Measurements from ENCODE around the gene NUDT17.
"Not testable (repeated sequence)": the region's sequence is repeated elsewhere in the genome, so short reads cannot be mapped to it uniquely, and the experiment has no call there.

NUDT17 gene, protein sequence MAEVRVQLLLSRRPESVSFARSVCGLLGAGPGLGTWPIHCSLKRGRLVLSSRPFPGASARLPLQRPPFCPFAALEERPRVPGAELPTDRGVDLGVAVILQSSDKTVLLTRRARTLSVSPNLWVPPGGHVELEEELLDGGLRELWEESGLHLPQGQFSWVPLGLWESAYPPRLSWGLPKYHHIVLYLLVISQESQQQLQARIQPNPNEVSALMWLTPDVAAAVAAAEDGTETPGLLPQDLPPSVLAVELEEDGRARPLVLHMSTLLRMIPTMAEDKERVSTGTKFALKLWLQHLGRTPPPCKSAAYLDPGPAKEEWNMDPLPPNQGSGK

DNA sequence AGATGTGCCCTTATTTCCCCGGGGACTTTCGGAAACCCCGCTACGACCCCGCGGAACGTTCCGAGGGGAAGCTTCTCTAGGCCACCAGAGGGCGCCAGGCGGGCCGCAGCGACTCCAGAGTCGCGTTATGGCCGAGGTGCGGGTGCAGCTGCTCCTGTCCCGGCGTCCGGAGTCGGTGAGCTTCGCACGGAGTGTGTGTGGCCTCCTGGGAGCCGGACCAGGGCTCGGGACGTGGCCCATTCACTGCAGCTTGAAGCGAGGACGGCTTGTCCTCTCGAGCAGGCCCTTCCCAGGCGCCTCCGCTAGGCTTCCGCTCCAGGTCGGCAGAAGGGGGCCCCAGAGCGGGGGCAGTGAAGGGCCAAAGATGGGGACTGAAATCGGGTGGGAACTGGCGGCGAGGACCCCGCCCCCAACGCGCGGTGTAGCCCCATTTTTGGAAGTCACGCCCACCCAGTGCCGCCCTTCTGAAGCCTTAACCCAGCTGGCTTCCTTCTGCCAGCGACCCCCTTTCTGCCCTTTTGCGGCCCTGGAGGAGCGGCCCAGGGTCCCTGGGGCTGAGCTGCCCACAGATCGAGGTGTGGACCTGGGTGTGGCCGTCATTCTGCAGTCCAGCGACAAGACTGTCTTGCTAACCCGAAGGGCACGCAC, at the start of gene NUDT17:
Gene NUDT17 (plus strand): TSS at position 117 of the 648 bp plus-strand sequence. CDS start 11 bp downstream, at position 128.
- no peak within 1 kb of the TSS for H3K4me3 Mint-ChIP-seq
- peak within 1 kb of the TSS; percentile 65 for H3K27ac Mint-ChIP-seq
- no peaks in the 10 kb centered on the region for H3K9me3 Mint-ChIP-seq
- H3K36me3 Mint-ChIP-seq (ENCODE audit: low read depth): peaks cover 22% of the 10 kb centered on the region
- no peaks in the 10 kb centered on the region for H3K27me3 Mint-ChIP-seq (ENCODE audit: low read depth)
- DNase-seq (ENCODE audit: low spot score): peak; percentile 61
- peaks cover 5% of the 10 kb centered on the region for H3K4me1 Mint-ChIP-seq (ENCODE audit: low read depth)

DNA sequence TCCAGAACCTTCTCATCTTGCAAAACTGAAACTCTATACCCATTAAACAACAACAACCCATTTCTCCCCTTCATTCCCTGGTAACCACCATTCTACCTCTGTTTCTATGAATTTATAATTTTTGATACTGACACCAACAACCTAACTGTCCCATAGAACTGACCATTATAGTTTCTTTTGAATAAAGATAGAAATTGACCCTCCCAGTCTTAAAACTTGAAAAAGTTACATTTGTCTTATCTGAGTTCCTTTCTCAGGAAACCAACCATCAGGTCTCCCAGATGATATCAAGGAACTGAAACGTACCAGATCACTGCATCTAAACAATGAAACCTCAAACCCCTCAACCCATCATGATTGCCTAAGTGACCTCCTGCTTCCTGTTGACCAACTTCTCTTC, 48.7 kb upstream of the NUDT17 start:
- peaks cover 5% of the 10 kb centered on the region for H3K4me1 Mint-ChIP-seq (ENCODE audit: low read depth)
- peaks cover 66% of the 10 kb centered on the region for H3K36me3 Mint-ChIP-seq (ENCODE audit: low read depth)
- peaks cover 43% of the 10 kb centered on the region for H3K9me3 Mint-ChIP-seq
- DNase-seq (ENCODE audit: low spot score): no peak
- no peak overlapping the region for H3K4me3 Mint-ChIP-seq
- no peak overlapping the region for H3K27ac Mint-ChIP-seq
- no peaks in the 10 kb centered on the region for H3K27me3 Mint-ChIP-seq (ENCODE audit: low read depth)

DNA sequence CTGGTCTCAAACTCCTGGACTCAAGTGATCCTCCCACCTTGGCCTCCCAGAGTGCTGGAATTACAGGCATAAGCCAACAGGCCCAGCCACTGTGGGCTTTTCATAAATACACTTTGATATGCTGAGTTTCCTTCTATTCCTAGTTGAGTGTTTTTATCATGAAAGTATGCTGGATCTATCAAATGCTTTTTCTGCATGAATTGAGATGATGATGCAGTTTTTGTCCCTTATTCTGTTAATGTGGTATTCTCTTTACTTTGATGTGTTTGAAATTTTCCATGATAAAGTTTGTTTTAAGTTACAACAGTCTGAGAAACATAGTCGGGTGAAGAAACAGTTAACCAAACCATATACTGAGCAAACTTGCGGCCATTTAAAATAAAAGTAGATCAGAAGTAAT, 45.6 kb upstream of the NUDT17 start:
- H3K4me1 Mint-ChIP-seq (ENCODE audit: low read depth): peaks cover 7% of the 10 kb centered on the region
- DNase-seq (ENCODE audit: low spot score): no peak
- no peaks in the 10 kb centered on the region for H3K27me3 Mint-ChIP-seq (ENCODE audit: low read depth)
- peaks cover 43% of the 10 kb centered on the region for H3K9me3 Mint-ChIP-seq
- H3K36me3 Mint-ChIP-seq (ENCODE audit: low read depth): peaks cover 54% of the 10 kb centered on the region
- no peak overlapping the region for H3K27ac Mint-ChIP-seq
- no peak overlapping the region for H3K4me3 Mint-ChIP-seq

DNA sequence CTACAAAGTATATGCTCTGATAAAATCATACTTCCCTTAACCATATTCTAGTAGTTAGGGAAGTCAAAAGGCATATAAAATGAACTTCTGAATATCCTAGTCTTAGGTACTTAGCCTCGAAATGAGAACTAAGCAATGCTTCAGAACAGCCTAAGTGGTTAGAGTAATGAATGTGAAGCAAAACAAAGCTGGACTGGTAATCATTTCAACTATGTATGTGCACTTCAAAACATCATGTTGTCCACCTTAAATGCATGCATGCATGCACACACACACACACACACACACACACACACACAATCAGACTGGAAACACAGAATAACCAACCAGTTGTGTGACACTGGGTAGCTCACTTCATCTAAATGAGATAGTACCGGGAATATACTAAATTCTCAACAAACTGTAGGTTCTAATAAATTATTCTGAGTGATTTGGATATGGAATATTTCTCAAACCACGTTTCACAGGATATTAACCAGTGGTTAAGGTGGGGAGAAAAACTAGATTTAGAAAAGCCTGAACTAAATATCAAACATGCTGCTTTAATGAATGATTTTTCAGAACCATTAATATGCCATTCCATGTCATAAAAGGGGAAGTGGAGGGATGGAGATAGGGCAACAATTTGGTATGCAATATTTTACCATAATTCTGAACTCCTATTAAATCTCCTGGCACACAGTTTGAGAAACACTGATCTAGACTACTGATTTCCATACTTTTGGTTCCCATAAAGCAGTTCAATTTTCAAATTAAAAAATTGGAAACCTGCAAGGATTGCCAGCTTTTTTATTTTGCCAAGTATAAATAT, 41.0 kb upstream of the NUDT17 start:
- Mint-ChIP-seq H3K4me3 (no peak overlapping the region), H3K4me1 (ENCODE audit: low read depth) (peaks cover 7% of the 10 kb centered on the region), H3K27ac (no peak overlapping the region), H3K36me3 (ENCODE audit: low read depth) (peaks cover 15% of the 10 kb centered on the region), H3K9me3 (peaks cover 4% of the 10 kb centered on the region), H3K27me3 (ENCODE audit: low read depth) (no peaks in the 10 kb centered on the region)
- DNase-seq (ENCODE audit: low spot score): no peak

DNA sequence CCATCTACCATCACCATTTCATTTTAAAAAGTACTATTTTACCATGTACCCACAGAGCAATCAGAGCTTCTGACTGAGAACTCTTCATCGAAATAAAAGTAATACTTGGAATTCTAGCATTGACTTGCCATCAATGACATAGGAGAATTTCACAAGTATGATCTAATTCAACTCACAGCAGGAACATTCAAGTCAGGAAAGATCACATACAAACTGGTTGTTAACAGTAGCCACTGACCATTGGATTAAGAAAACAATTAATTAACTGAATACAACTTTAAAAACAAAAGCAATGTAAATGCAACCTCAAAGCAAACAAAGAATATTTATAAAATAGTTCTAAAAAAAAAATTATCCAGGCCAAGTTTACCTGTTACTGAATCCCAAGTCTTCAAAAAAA, 40.4 kb upstream of the NUDT17 start:
- DNase-seq (ENCODE audit: low spot score): no peak
- Mint-ChIP-seq H3K36me3 (ENCODE audit: low read depth) (peaks cover 9% of the 10 kb centered on the region), H3K27me3 (ENCODE audit: low read depth) (no peaks in the 10 kb centered on the region), H3K4me3 (no peak overlapping the region), H3K27ac (no peak overlapping the region), H3K4me1 (ENCODE audit: low read depth) (peaks cover 7% of the 10 kb centered on the region), H3K9me3 (no peaks in the 10 kb centered on the region)

DNA sequence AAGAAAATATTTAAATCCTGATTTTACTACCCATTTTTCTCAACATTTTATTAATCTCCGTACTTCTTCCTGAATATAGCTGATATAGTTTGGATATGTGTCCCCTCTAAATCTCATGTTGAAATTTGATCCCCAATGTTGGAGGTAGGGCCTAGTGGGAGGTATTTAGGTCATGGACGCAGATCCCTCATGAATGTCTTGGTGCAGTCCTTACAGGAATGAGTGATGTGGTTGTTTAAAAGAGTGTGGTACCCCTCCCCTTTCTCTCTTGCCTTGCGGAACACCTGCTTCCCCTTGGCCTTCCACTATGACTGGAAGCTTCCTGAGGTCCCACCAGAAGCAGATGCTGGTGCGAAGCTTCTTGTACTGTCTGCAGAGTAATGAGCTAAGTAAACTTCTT, 39.0 kb upstream of the NUDT17 start:
- Mint-ChIP-seq H3K4me1 (ENCODE audit: low read depth) (peaks cover 7% of the 10 kb centered on the region), H3K27ac (no peak overlapping the region), H3K36me3 (ENCODE audit: low read depth) (peaks cover 3% of the 10 kb centered on the region), H3K27me3 (ENCODE audit: low read depth) (no peaks in the 10 kb centered on the region), H3K9me3 (no peaks in the 10 kb centered on the region), H3K4me3 (no peak overlapping the region)
- DNase-seq (ENCODE audit: low spot score): no peak

DNA sequence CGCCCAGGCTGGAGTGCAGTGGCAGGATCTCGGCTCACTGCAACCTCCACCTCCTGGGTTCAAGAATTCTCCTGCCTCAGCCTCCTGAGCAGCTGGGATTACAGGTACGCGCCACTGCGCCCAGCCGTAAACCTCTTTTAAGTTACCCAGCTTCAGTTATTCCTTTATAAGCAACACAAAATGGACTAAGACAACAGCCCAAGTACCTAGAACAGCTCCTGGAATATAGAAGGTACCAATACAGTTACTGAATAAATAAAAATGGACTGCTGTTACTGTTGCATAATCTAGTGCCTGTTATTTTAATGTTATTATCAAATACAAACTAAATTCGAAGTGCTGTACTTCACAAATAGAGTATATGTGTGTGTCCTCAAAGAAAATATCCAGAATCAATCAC, 38.6 kb upstream of the NUDT17 start:
- no peaks in the 10 kb centered on the region for H3K9me3 Mint-ChIP-seq
- no peak overlapping the region for H3K4me3 Mint-ChIP-seq
- peaks cover 7% of the 10 kb centered on the region for H3K4me1 Mint-ChIP-seq (ENCODE audit: low read depth)
- no peak overlapping the region for H3K27ac Mint-ChIP-seq
- peaks cover 3% of the 10 kb centered on the region for H3K36me3 Mint-ChIP-seq (ENCODE audit: low read depth)
- H3K27me3 Mint-ChIP-seq (ENCODE audit: low read depth): no peaks in the 10 kb centered on the region
- no peak for DNase-seq (ENCODE audit: low spot score)

DNA sequence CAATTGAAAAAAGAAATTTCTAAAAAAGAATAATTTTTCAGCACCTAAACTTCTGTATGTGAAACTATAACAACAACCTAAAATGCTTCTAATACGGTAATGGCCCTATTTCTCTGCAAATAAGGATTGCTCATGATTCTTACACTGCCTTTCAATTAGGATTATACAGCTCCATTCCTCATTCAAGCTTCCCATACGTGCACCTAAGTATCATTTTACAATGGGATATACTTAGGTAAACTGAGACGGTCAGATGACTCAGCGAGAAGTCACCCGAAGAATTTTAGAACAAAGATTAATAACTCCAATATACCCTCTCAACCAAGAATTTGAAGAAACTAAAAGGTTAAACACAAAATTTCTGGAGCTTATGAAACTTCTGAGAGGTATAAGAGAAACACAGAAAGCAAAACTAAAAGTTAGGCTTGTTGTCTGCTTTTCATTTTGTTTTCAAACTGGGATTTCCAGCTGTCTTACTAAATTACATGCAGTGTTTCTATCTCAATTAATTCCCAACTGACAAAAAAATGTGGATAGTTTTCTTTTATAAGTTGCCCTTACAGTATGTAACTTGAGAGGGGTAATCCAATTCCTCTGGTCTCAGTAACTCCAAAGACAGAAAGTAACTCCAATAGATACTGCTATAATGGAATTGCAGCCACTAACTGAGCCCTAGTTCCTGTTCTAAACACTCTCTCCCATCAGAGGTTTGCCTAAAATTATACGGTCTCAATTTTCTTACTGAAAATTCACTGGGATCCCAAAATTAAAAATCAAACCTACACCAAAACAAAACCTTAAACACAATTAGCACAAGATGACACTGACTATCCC, 32.2 kb upstream of the NUDT17 start:
- not testable (repeated sequence) for H3K4me1 Mint-ChIP-seq (ENCODE audit: low read depth); H3K4me3 Mint-ChIP-seq; H3K36me3 Mint-ChIP-seq (ENCODE audit: low read depth)

DNA sequence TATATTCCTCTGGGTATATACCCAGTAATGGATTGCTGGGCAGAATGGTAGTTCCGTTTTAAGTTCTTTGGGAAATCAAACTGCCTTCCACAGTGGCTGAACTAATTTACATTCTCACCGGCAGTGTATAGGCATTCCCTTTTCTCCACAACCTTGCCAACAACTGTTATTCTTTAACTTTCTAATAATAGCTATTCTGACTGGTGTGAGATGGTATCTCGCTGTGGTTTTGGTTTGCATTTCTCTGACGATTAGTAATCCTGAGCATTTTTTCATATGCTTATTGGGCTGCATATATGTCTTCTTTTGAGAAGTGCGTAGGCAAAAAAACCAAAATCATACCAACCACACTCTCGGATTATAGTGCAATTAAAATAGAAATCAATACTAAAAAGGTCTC, 27.3 kb upstream of the NUDT17 start:
- not testable (repeated sequence) for H3K36me3 Mint-ChIP-seq (ENCODE audit: low read depth); H3K27ac Mint-ChIP-seq; H3K4me1 Mint-ChIP-seq (ENCODE audit: low read depth); H3K9me3 Mint-ChIP-seq; H3K27me3 Mint-ChIP-seq (ENCODE audit: low read depth); H3K4me3 Mint-ChIP-seq
- DNase-seq (ENCODE audit: low spot score): peak; percentile 17

More for the DNA sequence above, 32.2 kb upstream of the NUDT17 start:
- H3K27me3 Mint-ChIP-seq (ENCODE audit: low read depth); H3K9me3 Mint-ChIP-seq; H3K27ac Mint-ChIP-seq; DNase-seq (ENCODE audit: low spot score): not testable (repeated sequence)

DNA sequence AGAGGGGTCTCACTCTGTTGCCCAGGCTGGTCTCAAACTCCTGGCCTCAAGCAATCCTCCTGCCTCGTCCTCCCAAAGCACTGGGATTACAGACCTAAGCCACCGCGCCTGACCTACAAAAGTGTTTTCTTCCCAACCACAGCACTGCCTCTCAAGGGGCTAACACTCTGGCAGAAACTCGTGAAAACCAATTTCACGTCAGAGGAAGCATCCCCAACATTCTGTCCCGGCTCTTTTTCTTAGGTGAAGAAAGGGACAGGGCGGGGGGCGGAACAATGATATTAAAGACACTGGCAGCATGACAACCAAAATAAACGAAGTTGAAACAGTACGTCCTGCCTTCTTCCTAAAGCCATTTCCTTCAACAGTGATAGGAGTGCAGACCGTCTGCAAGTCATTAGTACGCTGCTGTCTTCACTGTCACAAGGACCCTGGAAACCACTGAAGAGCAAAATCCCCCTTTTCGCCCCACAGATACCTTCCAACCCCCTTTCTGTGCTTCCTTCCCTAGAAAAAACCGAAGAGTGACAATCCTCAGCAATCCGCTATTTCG, 22.6 kb upstream of the NUDT17 start:
- not testable (repeated sequence) for H3K27me3 Mint-ChIP-seq (ENCODE audit: low read depth); DNase-seq (ENCODE audit: low spot score); H3K9me3 Mint-ChIP-seq; H3K27ac Mint-ChIP-seq
- Mint-ChIP-seq H3K36me3 (ENCODE audit: low read depth) (peaks cover 29% of the 10 kb centered on the region), H3K4me1 (ENCODE audit: low read depth) (peaks cover 20% of the 10 kb centered on the region), H3K4me3 (peak overlapping the region; percentile 32)

DNA sequence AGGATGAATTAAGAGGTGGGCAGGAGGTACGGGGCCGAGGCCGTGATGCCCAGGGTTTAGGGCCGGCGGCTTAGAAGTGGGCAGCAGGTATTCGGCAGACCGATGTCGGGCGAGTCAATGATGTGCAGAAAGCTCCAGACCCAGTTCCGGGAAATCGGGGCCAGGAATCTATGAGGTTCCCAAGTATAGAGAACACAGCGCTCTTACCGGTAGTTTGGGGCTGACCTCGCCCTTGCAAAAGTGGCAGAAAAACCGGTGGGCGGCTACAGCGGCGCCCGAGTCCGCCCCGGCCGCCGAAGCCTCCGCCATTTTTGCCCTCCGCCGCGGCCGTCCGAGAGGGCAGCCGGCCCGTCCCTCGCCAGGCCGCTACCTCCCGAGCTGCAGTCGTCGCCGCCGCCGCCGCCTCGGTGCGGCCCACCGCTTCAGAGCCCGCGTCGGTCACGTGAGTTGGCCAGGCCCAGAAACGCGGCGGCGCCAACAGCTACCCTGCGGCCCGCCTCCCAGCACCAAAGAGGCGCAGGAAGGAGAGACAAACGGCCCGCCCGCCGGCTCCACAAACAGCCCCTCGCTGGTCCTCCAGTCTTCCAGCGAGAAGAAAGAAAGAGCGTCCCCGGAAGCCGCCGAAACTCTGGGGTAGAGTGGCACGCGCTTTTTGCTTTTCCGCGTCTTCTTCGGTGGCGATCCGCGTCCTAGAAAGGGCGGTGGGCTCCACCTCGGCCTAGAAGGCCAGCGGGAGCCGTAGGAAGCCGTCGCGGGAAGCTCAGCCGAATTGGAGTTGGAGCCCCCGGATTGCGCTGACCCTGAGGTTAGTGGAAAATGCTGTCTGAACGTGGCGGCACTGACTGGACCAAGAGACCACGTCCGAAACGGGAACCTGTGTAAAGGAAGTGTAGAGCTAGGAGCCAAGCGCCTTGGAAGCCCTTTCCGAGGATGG, 21.6 kb upstream of the NUDT17 start, which contains the start of the genes POLR3C and RNF115:
Gene POLR3C (plus strand): TSS at position 636 of the 934 bp plus-strand sequence. CDS start 1,577 bp downstream, outside the sequence.
Gene RNF115 (minus strand): TSS at position 531 of the 934 bp plus-strand sequence. CDS start 222 bp downstream, at position 309.
- no peaks in the 10 kb centered on the region for H3K27me3 Mint-ChIP-seq (ENCODE audit: low read depth)
- peak within 1 kb of the TSS; percentile 92 for H3K27ac Mint-ChIP-seq
- peak; percentile 81 for DNase-seq (ENCODE audit: low spot score)
- peak within 1 kb of the TSS; percentile 99 for H3K4me3 Mint-ChIP-seq
- H3K9me3 Mint-ChIP-seq: no peaks in the 10 kb centered on the region
- peaks cover 38% of the 10 kb centered on the region for H3K36me3 Mint-ChIP-seq (ENCODE audit: low read depth)
- peaks cover 28% of the 10 kb centered on the region for H3K4me1 Mint-ChIP-seq (ENCODE audit: low read depth)

DNA sequence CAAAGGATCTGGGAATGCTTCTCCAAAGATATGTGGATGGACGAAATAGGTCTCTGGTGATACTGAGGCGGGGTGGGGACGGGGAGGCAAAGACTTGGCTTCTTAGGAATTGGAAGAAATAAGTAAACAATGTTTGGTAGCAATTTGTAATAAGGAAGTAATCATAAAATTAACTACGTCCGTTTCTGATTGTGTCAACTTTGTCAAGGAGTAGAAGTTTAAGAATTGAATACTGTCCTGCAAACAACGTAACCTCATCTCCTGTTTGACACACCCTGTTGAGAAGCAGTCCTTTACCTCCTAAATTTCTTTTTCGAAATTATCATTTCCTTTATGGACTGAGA, 21.0 kb upstream of the NUDT17 start:
- H3K27me3 Mint-ChIP-seq (ENCODE audit: low read depth): no peaks in the 10 kb centered on the region
- DNase-seq (ENCODE audit: low spot score): no peak
- H3K36me3 Mint-ChIP-seq (ENCODE audit: low read depth): peaks cover 38% of the 10 kb centered on the region
- H3K4me1 Mint-ChIP-seq (ENCODE audit: low read depth): peaks cover 26% of the 10 kb centered on the region
- H3K27ac Mint-ChIP-seq: peak overlapping the region; percentile 92
- no peaks in the 10 kb centered on the region for H3K9me3 Mint-ChIP-seq
- H3K4me3 Mint-ChIP-seq: peak overlapping the region; percentile 99
